Brain pericyte (primary cell): ENCODE results near the gene ZNF616.

Experiments
- DNase-seq: peaks from one replicate; pipeline ENCODE4 v3.0.0-alpha.2; 2012; ENCODE audit warnings: low read depth, low spot score

Gene ZNF616

GRCh38 chr19:52139252-52140031 is at the start of gene ZNF616:
Gene ZNF616 (minus strand): TSS chr19:52139938. CDS start chr19:52130512, 9,426 bp downstream.
- DNase-seq = peak; percentile 67

- DNase-seq = no peak
Observed at GRCh38 chr19:52188822-52189734, 49.3 kb upstream of the ZNF616 start.

GRCh38 chr19:52187407-52187806 is 47.7 kb upstream of the ZNF616 start:
- no peak for DNase-seq

GRCh38 chr19:52176574-52176973 is 36.8 kb upstream of the ZNF616 start:
- DNase-seq = no peak

- DNase-seq = no peak
Observed at GRCh38 chr19:52172347-52172746, 32.6 kb upstream of the ZNF616 start.

GRCh38 chr19:52171321-52172169 is 31.8 kb upstream of the ZNF616 start, which contains the start of gene ZNF836:
Gene ZNF836 (minus strand): TSS chr19:52171621. CDS start chr19:52168072, 3,549 bp downstream.
- DNase-seq = no peak

GRCh38 chr19:52170863-52171320 is 31.2 kb upstream of the ZNF616 start:
- no peak for DNase-seq

GRCh38 chr19:52170304-52170703 is 30.6 kb upstream of the ZNF616 start:
- DNase-seq = no peak

- DNase-seq = no peak
Observed at GRCh38 chr19:52155596-52156359, 16.0 kb upstream of the ZNF616 start.

GRCh38 chr19:52148256-52148655 is 8.5 kb upstream of the ZNF616 start:
- DNase-seq = no peak

- no peak for DNase-seq
Observed at GRCh38 chr19:52142001-52142595, 2.4 kb upstream of the ZNF616 start.

- DNase-seq = no peak
Observed at GRCh38 chr19:52141203-52141602, 1.5 kb upstream of the ZNF616 start.

GRCh38 chr19:52140032-52140710 is 433 bp upstream of the ZNF616 start:
- no peak for DNase-seq

GRCh38 chr19:52138983-52139251 is 821 bp downstream of the ZNF616 start:
- DNase-seq = no peak

- no peak for DNase-seq
Observed at GRCh38 chr19:52138278-52138982, 1.3 kb downstream of the ZNF616 start.

GRCh38 chr19:52120286-52120685 is 19.5 kb downstream of the ZNF616 start:
- DNase-seq = no peak

GRCh38 chr19:52115526-52116053 is 24.1 kb downstream of the ZNF616 start:
- DNase-seq = no peak

GRCh38 chr19:52114691-52115090 is 25.0 kb downstream of the ZNF616 start:
- DNase-seq = no peak

- no peak for DNase-seq
Observed at GRCh38 chr19:52112624-52113023, 27.1 kb downstream of the ZNF616 start.
